ENCODE measurements around the gene KIF5A.

Gene KIF5A

DNA sequence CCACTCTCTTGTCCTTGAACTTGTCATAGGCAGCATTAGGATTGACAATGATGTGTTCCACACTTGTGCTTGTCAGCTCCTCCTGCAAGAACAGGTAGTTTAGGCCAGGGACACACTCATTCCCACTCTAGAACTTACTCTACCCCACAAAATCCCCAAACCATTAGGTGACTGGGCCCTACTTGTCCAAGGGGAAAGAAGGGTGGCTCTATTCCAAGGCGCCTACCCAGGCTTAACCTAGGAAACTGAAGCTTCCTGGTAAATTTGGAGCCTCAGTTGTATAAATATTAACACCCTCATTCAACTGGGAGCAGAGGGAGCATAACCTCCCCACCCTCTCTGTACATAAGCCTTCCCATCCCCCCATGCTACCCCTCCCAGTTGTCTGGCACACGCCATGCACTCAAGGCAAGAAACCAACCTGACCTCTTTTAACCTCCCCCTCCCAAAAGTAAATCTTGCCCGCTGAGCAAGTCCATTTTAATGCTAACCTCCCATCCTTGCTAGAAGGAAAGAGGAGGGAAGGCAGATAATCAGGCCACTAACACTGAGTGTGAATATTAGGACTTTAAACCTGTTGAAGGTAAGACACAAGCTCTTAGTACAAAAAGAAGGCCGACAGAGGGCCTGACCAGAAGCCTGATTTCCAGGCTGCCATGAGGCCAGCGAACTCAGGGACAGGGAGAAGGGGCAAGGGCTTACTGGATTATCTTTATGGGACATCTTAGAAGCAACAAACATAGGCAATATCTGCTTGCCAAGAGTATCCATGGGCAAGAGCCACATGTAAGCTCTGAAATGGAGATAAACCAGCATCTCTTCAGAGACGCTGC is 13.9 kb upstream of the KIF5A start:
- no peak for DNase-seq (ENCODE audit: low spot score)

DNA sequence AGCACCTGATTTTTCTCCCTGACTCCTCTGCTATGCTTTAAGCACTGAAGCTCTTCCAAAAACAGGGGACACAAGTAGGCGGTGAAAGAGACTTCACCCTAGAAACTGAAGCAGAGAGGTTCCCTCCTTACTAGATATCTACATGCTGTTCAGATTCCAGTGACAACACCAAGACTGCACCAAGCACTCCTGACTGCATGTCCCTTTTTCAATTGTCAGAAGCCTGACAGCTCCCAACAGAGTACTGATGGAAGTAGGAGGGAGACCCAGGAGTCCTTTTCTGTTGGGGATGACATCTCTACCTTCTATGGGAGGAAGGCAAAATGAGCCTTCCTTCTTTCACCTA is 13.3 kb upstream of the KIF5A start:
- DNase-seq (ENCODE audit: low spot score), result no peak

DNA sequence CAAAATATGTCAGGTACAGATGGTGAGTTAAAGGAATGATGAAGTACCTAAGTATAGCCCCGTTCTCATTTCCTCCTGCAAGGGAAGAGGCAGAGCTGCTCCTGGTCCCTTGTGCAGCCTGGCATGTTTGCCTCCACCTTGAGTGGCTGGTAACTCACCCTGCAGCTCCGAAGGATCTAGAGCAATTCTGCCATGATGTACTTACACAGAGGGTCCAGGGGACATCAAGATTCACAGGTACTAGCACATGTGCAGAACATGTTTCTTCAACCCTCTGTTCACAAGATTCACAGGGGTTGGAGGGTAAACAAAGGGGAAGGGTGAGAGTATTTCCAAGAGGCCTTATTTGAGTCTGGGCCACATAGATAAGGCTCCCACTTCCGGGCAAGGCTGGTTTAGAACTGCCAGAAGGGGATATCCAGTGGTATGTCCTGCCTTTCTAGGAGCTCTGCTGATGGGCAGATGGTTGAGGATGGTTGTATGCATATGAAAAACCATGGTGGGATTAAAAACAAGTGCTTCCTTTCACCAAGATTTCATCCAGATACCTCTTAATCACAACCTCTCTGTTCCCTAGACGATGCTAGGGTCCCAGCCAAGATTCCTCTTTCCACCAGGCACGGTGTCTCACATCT is 10.6 kb upstream of the KIF5A start:
- DNase-seq (ENCODE audit: low spot score), result peak; percentile 59

DNA sequence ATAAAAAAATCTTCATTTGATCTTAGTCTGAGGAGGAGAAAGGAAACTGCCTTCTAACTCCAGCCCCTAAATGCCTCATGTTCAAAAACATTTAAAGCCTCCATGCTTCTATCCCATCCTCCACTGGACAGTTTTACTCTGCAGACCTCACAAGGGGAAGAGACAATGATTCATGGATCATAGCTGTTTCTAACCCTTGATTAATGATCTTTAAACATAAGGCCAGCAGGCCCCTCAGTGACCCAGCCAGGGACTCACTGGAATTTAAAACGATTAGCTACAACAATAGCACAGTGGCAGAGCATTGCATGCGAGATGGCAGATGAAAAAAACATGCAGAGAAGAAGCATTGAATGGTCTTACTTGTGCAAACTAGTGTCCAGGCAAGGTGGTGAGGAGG is 8.8 kb upstream of the KIF5A start:
- no peak for DNase-seq (ENCODE audit: low spot score)

DNA sequence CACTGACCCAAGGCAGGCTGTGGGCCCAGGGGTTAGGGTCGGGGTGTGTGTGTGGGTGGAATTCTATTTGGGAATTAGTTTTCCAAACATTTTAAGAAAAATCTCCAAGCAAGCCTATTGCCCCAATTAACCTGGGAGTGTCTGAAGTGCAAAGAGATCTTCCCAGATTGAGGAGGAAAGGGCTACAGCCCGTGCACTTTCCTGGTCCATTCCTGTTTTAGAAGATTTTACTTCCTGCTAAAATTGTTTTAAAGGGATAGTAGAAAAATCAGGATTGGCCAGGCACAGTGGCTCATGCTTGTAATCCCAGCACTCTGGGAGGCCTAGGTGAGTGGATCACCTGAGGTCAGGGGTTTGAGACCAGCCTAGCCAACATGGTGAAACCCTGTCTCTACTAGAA is 8.1 kb upstream of the KIF5A start:
- DNase-seq (ENCODE audit: low spot score), result no peak

DNA sequence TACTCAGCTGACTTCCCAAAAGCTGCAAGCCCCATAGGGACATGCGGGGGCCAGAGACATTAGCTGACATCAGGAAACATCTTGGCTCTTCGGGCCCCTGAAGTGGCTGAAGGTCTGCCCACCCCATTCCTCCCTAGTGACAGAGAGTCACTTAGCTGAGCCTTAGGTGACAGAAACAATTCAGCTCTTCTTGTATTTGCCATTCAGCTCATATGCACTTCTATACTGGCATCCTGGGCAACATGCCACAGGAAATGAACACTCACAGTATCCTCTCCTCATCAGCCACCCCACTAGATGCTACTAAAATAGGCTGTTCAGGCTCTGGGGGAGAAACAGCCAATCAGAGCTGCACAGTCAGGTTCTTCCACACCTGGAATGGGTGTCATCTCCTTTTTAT is 6.3 kb upstream of the KIF5A start:
- DNase-seq (ENCODE audit: low spot score), result no peak

DNA sequence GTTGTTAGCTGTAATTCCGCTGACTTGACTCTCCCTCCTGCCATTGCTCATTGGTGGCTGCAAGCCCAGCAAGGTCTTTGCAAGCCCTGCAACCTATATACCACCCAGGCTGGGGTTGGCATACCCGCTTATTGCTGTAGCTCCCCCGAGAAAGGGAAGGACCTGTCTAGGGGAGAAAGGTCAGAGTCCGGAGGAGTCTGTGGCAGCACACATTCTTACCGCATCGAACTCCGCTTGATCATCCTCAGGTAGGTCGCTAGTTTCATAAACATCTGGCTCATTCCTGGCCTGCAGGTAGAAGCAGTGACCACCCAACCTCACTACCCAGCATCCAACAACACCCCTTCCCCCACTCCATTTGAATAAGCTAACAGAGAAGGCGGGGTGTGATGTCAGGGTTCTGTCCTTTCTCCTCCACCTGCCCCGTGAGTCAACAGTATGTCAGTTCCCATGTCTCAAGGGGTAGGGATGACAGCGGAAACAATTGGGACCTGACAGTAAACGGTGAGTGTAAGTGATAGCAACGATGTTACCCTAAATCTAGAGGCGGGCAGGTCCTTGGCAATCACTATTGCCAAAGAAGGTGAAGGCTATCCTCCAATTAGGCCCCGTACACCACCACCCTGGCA is 3.9 kb upstream of the KIF5A start:
- no peak for DNase-seq (ENCODE audit: low spot score)

DNA sequence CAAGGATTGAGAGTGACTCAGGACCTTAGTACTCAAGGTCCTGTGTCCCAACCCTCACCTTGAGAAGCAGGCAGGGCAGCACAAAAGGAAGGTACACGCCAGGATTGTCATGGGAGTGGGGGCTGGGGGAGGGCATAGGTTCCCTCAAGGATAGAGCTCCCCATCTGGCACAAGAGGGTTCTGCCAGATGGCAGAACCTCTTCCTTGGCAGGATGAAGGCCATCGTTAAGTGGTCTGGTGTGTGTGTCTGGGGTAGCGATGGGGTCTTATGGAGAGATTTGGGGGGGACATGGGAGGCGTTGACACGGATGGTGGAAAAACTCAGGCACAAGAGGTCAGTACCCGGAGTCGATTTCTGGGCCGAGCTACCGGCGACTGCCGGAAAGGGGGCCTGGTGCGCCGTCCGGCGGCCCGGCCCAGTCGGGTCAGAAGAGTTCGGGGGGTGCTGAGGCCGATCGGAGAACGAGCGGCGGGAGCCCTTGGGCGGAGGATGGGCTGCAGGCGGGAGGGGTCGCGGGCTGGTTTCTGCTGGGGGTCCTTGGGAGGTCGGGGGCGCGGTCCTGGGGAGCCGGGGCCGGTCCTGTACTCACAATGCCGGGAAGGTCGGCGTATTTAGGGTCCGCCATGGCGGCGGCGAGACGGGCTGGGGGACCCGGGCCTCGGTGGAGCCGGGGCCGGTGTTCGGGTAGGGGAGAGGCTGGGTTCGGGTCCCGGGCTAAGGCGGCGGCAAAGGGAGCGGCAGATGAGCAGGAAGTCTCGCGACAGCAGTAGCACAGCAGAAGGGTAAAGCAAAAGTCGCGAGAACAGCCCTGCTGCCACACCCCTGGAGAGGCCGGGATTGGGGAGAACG is 3.2 kb upstream of the KIF5A start, which contains the start of gene DCTN2:
TSS of gene DCTN2 (minus strand) at position 755 of the 850 bp plus-strand sequence. CDS start at position 626, 129 bp downstream.
- DNase-seq (ENCODE audit: low spot score), result peak; percentile 96

DNA sequence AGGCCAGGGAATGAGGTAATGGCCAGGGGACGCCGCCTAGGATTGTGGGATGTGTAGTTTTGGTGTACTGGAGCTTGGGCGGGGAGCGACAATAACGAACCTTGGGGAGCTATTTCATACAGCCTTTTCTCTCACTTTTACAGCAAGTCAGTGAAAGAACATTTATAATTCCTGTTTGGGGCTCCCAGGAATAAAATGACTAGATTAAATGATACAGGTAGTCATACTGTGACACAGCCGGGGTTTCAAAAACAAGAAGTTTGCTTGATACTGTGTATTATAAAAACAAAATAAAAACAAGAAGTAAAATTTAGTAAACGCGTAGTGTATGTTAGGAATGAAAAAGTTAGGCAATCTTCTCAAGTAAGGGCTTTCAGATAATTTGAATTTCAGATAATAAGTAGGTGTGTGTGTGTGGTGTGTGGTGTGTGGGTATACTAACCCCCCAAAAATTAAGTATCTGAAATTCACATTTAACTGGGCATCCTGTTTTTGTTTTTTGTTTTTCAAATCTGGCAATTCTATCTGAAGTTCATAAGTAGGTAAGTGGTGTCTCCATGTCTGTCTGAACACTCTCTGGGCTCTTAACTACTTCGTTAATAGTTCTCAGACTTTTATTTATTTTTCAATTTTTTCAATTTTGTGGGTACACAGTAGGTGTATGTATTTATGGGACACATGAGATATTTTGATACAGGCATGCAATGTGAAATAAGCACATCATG is 2.4 kb upstream of the KIF5A start:
- DNase-seq (ENCODE audit: low spot score), result no peak

DNA sequence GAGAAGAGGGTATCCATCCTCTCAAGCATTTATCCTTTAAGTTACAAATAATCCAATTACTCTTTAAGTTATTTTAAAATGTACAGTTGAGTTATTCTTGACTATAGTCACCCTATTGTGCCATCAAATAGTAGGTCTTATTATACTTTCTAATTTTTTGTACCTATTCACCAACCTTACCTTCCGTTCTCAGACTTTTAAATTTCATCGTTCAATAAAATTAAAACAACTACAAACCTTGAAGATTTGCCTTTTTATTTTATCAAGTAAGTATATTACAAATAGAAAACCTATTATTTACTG is 1.9 kb upstream of the KIF5A start:
- DNase-seq (ENCODE audit: low spot score), result no peak

DNA sequence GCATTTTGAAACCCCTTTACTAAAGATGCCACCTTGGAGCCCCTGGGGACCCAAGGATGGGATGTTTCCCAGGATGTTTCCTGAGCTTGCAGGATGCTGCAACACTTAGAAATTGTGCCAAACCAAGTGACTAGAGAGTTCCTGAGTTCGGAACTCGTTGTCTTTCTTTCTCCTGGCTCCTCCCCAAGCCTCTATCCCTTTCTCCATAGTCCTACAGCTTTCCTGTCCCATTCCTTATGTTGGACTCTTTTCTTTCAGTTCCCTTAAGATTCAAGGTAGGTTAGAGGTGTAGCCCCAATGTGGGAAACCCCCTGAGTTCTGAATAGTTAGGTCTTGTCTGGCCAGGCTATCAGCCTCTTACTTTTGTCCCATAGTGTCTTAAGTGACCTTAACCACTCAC is 1.4 kb upstream of the KIF5A start:
- no peak for DNase-seq (ENCODE audit: low spot score)

DNA sequence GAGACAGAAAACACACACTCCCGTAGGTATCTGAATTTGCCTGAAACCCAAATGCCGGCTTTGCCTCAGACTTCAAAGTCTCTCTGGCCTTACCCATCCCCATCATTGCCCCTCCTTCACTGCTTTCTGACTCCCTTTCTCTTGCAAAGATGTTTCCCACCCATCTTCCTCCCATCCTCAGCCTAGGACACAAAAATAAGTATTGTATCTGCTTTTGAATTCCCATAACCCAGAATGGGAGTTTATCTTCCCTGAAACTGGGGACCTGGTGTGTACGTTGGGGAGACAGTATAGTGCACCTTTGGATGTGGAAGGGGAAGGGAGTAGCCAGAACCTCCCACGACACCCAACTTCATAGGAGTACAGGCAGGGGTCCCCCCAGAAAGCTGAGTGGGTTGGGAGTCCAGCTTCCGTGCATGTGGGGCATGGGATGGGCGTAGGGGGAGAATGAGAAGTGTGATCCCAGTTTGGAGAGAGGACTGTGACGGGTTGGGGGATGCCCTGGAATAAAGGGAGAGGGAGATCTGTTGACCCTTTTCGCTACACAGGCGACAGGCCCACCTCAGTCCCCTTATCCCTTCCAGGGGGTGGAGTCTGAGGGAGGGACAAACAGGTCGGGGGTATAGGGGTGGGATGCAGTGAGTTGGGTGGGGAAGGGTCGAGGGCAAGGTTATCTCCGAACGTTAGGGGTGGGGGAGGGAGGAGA is 488 bp upstream of the KIF5A start:
- no peak for DNase-seq (ENCODE audit: low spot score)

DNA sequence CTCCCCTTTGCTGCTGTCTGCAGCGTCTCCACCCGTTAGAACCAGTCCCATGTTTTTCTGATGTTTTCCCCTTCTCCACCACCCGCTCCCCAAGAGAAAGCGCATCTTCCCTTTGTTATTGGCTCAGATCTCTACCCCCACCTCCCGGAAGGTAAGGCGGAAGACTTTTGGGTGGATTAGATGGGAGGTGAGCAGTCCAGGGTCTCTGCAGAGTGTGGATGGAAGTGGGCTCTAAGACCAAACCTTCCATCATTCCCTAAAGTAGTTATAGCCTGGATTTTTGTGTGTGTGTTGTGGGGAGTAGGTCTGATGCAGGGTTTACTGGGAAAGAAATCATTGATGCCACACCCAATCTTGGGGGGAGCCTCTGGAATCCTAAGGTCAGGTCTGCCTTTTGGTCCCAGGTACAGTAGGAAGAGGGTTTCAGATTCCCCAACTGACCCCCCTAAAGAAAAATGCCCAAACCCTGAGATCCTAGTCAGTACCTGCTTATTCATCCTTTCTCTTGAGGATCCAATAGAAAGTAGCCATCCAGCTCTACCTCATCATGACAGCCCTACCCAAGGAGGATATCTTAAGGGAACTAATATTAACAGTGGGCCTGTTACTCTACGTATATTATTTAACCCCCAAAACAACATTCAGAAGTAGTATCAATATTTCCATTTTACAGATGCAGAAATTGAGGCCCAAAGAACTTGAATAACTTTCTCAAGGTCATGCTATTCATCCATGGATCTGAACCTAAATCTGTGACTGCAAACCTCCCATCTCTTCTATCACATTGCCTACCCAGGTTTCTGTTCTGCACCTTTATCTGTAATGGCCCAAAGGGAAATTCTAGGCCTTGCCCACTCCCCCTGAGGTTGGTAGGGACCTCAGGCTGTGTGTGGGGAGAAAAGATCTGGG is 1.1 kb downstream of the KIF5A start:
- no peak for DNase-seq (ENCODE audit: low spot score)

DNA sequence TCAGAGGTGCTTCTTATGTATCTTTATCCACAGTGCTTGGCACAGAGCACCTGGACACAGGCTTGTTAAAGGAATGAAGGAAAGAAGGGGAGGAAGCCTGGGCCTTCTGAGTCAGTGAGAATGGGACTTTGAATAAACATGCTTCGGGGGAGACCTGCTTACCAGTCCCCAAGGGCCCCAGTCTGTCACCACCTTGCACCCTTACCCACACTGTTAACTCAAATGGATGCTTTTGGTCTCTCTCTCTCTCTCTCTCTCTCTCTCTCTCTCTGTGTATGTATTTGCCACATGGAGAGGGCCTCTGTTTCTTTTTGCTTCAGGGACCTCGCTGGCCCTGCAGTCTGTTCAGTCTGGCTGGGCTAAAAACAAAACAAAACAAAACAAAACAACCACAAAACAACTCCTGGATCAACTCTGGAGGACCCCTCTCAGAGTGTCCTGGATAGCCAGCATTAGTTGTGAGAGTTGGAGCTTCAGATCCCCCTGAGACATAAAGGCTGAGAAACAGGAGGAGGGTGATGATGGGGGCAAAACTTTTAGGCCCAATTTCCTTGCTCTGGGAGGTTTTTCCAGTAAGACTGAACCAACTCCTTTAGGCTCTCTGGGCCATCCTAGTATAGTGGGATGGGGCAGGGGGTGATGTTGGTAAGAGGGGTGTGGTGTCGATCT is 1.9 kb downstream of the KIF5A start:
- DNase-seq (ENCODE audit: low spot score), result no peak

DNA sequence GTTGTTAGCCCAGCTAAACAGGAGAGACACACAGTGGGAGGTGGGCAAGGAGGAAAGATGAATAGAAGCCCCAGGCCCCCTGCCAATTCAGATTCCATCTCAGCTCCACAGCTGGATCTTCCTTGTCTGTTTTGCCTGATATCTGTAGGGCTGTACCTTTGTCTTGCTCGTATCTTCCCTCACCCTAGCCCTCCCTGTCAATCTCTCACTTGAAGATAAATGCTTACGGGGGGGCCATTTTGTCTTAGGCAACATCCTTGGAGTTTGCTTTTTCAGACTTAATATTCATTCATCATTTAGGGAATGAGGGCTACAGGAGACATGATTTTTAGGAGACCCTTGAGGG is 2.4 kb downstream of the KIF5A start:
- peak; percentile 50 for DNase-seq (ENCODE audit: low spot score)

DNA sequence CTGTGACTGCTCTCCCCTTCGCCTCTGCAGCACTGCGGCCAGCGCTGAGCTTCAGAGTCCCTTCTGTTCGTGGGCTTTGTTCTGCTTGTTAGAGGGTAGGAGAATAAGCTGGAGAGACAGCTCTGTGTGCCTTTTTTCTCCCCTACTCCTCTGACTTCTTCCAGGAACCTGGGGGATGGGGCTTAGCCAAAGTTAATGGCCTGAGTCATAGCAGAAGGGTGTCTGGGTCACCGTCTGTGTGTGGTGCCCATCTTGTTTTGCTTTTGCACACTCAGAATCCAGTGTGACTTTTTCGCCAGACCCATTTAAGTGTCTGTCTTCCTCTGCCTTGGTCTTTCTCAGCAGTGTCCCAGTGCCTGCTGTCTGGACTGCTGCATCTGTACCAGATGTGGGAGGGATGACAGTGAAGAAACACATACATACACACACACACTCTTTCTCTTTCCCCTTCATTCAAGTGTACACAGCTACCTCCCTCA is 3.0 kb downstream of the KIF5A start:
- peak; percentile 48 for DNase-seq (ENCODE audit: low spot score)

DNA sequence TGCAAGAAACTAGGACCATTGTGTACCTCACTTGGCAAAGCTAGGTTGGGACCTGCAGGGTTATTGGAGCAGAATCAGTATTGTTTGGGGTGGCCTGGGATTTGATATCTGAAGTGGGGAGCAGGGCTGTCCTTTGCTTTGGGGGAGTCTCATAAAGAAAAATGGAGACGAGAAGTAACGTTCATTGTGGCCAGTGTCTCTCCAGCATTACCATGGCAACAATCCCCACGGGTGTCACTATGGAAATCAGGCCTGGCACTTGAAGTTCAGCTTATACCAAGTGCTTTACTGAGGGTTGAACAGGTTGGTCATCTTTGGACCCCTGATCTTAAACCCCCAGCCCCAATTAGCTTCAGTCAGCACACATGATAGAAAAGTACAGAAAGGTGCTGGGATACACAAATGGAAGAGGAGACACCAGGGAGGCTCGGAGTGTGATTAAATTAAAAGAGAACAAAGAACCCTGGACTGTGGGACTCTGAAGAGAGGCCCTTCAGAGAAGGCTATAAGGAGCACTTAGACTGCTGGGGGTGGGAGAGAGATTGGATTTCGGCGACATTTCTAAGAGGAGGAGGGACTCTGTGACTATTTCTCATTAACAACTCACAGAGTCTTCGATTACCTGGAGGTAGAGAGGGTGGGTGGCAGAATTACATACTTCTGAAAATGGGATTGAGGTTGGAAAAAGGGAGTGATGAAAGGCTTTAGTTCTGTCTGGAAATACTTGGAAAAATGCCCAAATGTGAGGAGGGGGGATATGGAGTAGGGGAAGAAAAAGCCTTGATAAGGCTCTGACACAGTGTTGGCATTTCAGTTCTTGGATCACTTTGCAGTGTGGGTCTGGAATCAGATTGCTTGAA is 3.7 kb downstream of the KIF5A start:
- no peak for DNase-seq (ENCODE audit: low spot score)

DNA sequence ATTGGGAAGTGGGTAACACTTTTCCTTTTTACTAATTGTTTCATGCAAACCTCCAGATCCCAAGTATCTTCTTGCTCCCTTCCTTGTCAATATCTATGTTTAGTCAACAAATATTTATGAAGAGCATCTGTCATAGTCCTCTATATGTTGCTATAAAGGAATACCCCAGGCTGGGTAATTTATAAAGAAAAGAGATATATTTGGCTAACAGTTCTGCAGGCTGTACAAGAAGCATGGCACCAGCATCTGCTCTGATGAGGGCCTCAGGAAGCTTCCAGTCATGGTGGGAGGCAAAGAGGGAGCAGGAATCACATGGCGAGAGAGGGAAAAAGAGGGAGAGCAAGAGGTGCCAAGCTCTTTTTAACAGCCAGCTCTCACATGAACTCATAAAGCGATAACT is 4.6 kb downstream of the KIF5A start:
- no peak for DNase-seq (ENCODE audit: low spot score)

DNA sequence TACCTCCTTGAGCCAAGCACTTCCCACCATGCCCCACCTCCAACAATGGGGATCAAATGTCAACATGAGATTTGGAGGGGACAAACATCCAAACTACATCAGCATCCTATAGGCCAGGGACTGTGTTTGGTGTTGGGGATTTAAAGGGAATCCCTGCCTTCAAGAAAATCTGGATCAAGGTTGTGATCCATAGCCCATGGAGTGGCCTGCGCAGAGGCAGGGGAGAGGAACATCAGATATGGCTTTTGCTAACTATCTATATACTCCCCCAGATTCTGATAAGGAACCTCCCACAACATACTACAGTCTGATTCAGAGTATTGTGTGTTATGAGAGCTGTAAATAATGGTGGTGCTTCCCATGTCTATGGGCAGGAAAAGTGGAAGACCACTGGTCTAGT is 5.1 kb downstream of the KIF5A start:
- DNase-seq (ENCODE audit: low spot score), result no peak

Measured in hematopoietic multipotent progenitor cell treated with erythropoietin and hydrocortisone succinate and interleukin-3 and kit ligand, for 15 days (in vitro differentiated cells).